ENCODE data around the gene LPP. TPM values are rescaled to one million over a fixed set of nuclear protein-coding genes. Genes with fewer than 3 reads are reported as not detected.

LPP gene
- total and polyA plus RNA-seq, 2 donors from 2014 or later = 6.7 to 233 TPM

DNA sequence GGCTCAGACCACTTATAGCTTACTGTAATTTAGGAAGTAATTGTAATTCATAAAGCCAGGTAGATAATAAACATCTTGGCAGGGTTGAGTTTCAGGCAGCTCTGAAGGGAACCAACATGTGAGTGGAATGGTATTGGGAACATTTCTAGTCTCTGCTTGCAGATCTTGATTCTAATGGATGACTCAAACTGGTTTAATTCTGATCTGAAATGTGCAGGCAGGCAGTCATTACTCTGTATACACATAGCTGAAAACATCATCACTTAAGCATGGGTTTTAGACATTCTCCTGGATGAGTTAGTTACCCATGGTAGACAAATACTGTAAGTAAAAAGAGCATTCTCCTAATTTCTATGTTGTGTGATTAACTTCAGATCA lies 700.8 kb downstream of the LPP start:
- Histone ChIP-seq H3K4me3 (ENCODE audit: low read length in 3 of 3) (no peak overlapping the region), H3K9me3 (ENCODE audit: control insufficient read depth in 2 of 3, insufficient read depth in 1 of 3, low read length in 3 of 3) (no peaks in the 10 kb centered on the region), H3K27ac (ENCODE audit: low read depth in 2 of 2, low read length in 2 of 2) (no peak overlapping the region), H3K36me3 (ENCODE audit: control insufficient read depth in 2 of 3, insufficient read depth in 3 of 3, low read length in 3 of 3) (no peaks in the 10 kb centered on the region), H3K4me1 (ENCODE audit: control insufficient read depth in 2 of 3, insufficient read depth in 2 of 3, low read depth in 1 of 3, low read length in 3 of 3) (no peaks in the 10 kb centered on the region), H3K27me3 (ENCODE audit: control insufficient read depth, insufficient read depth, low read length) (no peaks in the 10 kb centered on the region), H3K9ac (ENCODE audit: low read length in 3 of 3) (no peak overlapping the region)
- DNase-seq (no peak), FAIRE-seq (no peak)
- TF ChIP-seq, protein P1, sequence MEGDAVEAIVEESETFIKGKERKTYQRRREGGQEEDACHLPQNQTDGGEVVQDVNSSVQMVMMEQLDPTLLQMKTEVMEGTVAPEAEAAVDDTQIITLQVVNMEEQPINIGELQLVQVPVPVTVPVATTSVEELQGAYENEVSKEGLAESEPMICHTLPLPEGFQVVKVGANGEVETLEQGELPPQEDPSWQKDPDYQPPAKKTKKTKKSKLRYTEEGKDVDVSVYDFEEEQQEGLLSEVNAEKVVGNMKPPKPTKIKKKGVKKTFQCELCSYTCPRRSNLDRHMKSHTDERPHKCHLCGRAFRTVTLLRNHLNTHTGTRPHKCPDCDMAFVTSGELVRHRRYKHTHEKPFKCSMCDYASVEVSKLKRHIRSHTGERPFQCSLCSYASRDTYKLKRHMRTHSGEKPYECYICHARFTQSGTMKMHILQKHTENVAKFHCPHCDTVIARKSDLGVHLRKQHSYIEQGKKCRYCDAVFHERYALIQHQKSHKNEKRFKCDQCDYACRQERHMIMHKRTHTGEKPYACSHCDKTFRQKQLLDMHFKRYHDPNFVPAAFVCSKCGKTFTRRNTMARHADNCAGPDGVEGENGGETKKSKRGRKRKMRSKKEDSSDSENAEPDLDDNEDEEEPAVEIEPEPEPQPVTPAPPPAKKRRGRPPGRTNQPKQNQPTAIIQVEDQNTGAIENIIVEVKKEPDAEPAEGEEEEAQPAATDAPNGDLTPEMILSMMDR (IDR thresholded peaks at IDR 0.05; ENCODE audit: borderline replicate concordance, extremely low read depth, insufficient read depth) = no peak
- intact Hi-C loops (cut with DNase I) = no loop called here

DNA sequence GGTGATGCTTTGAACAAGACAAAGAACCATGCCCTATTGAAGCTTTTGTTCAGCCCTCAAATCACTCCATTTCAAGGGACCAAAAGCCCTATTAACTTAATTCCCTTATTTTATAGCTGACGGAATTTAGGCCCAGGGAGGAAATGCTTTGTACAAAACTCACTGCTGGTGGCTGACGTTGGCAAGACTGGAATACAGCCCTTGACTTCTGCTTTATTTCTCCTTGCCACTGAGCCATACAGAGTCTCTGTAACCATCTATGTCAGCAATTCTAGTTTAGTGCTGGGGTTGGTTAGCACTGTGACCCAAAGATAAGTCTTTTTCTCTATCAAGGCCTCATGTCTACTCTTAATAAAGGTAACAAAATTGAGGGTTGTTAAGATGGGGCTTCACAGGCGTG lies 701.7 kb downstream of the LPP start:
- intact Hi-C loops (cut with DNase I) = no loop called here
- H3K27me3 ChIP-seq (ENCODE audit: control insufficient read depth, insufficient read depth, low read length) = no peaks in the 10 kb centered on the region
- H3K9ac ChIP-seq (ENCODE audit: low read length in 3 of 3) = no peak overlapping the region
- DNase-seq (no peak), FAIRE-seq (no peak)
- H3K36me3 ChIP-seq (ENCODE audit: control insufficient read depth in 2 of 3, insufficient read depth in 3 of 3, low read length in 3 of 3) = no peaks in the 10 kb centered on the region
- H3K4me3 ChIP-seq (ENCODE audit: low read length in 3 of 3) = no peak overlapping the region
- H3K9me3 ChIP-seq (ENCODE audit: control insufficient read depth in 2 of 3, insufficient read depth in 1 of 3, low read length in 3 of 3) = no peaks in the 10 kb centered on the region
- no peaks in the 10 kb centered on the region for H3K4me1 ChIP-seq (ENCODE audit: control insufficient read depth in 2 of 3, insufficient read depth in 2 of 3, low read depth in 1 of 3, low read length in 3 of 3)
- H3K27ac ChIP-seq (ENCODE audit: low read depth in 2 of 2, low read length in 2 of 2) = no peak overlapping the region
- TF ChIP-seq, protein P1 (IDR thresholded peaks at IDR 0.05; ENCODE audit: borderline replicate concordance, extremely low read depth, insufficient read depth) = no peak

DNA sequence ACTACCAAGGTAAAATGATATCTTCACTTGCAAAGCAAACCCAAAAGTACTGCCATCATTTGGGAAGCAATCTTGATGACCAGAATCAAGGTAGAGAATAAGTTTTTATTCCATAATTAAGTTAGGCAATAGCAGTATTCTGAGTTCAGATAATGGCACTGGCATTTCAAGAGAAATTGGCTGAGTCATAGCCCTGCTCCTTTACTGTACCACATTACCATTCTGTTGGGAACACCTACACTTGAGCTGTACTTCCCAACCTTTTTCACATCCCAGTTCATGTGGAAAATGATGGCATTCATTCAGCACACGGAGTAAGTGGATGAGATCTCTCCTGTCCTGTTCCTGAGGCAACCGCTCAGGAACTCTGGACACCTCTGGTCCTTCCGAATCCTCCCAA lies 706.2 kb downstream of the LPP start:
- FAIRE-seq (no peak), DNase-seq (no peak)
- TF ChIP-seq, protein P1 (IDR thresholded peaks at IDR 0.05; ENCODE audit: borderline replicate concordance, extremely low read depth, insufficient read depth) = no peak
- H3K4me1 ChIP-seq (ENCODE audit: control insufficient read depth in 2 of 3, insufficient read depth in 2 of 3, low read depth in 1 of 3, low read length in 3 of 3) = no peaks in the 10 kb centered on the region
- no peaks in the 10 kb centered on the region for H3K36me3 ChIP-seq (ENCODE audit: control insufficient read depth in 2 of 3, insufficient read depth in 3 of 3, low read length in 3 of 3)
- intact Hi-C loops (cut with DNase I) = no loop called here
- no peak overlapping the region for H3K9ac ChIP-seq (ENCODE audit: low read length in 3 of 3)
- no peaks in the 10 kb centered on the region for H3K27me3 ChIP-seq (ENCODE audit: control insufficient read depth, insufficient read depth, low read length)
- no peaks in the 10 kb centered on the region for H3K9me3 ChIP-seq (ENCODE audit: control insufficient read depth in 2 of 3, insufficient read depth in 1 of 3, low read length in 3 of 3)
- no peak overlapping the region for H3K4me3 ChIP-seq (ENCODE audit: low read length in 3 of 3)
- no peak overlapping the region for H3K27ac ChIP-seq (ENCODE audit: low read depth in 2 of 2, low read length in 2 of 2)

Measured in kidney (tissue), 14 donors.